Neuronal stem cell (in vitro differentiated cells): ENCODE data around the gene NKAPD1. TPM values are rescaled to one million over a fixed set of nuclear protein-coding genes. Genes with fewer than 3 reads are reported as not detected.

Experiments
- DNase-seq: peaks from one replicate; pipeline ENCODE4 v3.0.0-alpha.2; 2013; ENCODE audit warnings: low spot score
- H2AFZ ChIP-seq: one replicate; pipeline ENCODE4 v1.6.1; 2013; ENCODE audit warnings: mild to moderate bottlenecking, low read length, inconsistent platforms
- H2AK5ac ChIP-seq: 2 replicates; pipeline ENCODE4 v1.6.1; 2013; ENCODE audit warnings: low read depth, mild to moderate bottlenecking, inconsistent platforms, low read length, moderate library complexity, mixed read lengths
- H2BK120ac ChIP-seq: 2 replicates; pipeline ENCODE4 v1.6.1; 2013; ENCODE audit warnings: low read depth, mild to moderate bottlenecking, inconsistent platforms, low read length, moderate library complexity, mixed read lengths
- H2BK12ac ChIP-seq: one replicate; pipeline ENCODE4 v1.6.1; 2013; ENCODE audit warnings: low read length, inconsistent platforms
- H2BK15ac ChIP-seq: 2 replicates; pipeline ENCODE4 v1.6.1; 2013; ENCODE audit warnings: mild to moderate bottlenecking, low read length, inconsistent platforms, mixed read lengths
- H2BK5ac ChIP-seq: one replicate; pipeline ENCODE4 v1.6.1; 2013; ENCODE audit warnings: inconsistent platforms, mild to moderate bottlenecking, low read length, moderate library complexity
- H3K14ac ChIP-seq: one replicate; pipeline ENCODE4 v1.6.1; 2013; ENCODE audit warnings: low read length, inconsistent platforms
- H3K18ac ChIP-seq: 2 replicates; pipeline ENCODE4 v1.6.1; 2013; ENCODE audit warnings: low read length, inconsistent platforms
- H3K23ac ChIP-seq: 2 replicates; pipeline ENCODE4 v1.6.1; 2013; ENCODE audit warnings: low read depth, mild to moderate bottlenecking, mixed read lengths, low read length, inconsistent platforms; ENCODE audit not compliant: poor library complexity
- H3K27ac ChIP-seq: replicated peaks from 3 replicates; pipeline ENCODE4 v1.5.1; 2013; ENCODE audit warnings: low read length, inconsistent platforms
- H3K27me3 ChIP-seq, 3 experiments: 2 replicates each; pipeline ENCODE4 v1.6.1; 2013; ENCODE audit warnings: low read length in 3 of 3, mild to moderate bottlenecking in 2 of 3, inconsistent platforms in 1 of 3, low read depth in 1 of 3, mixed read lengths in 1 of 3, moderate library complexity in 1 of 3; ENCODE audit not compliant: control insufficient read depth in 3 of 3, insufficient read depth in 3 of 3
- H3K36me3 ChIP-seq, 2 donors: replicated peaks in 1 of 2; 2 replicates each; pipeline ENCODE4 v1.6.1; 2013; ENCODE audit warnings: low read length in 2 of 2; ENCODE audit not compliant: control insufficient read depth in 2 of 2, insufficient read depth in 2 of 2
- H3K4ac ChIP-seq: 2 replicates; pipeline ENCODE4 v1.6.1; 2013; ENCODE audit warnings: inconsistent platforms, mild to moderate bottlenecking, low read length, moderate library complexity
- H3K4me1 ChIP-seq, 2 donors: 1 replicate in 1 of 2; 2 replicates in 1 of 2; pipeline ENCODE4 v1.6.1; 2013; ENCODE audit warnings: low read length in 2 of 2, low read depth in 1 of 2; ENCODE audit not compliant: control insufficient read depth in 2 of 2, insufficient read depth in 1 of 2
- H3K4me2 ChIP-seq: one replicate; pipeline ENCODE4 v1.6.1; 2013; ENCODE audit warnings: mild to moderate bottlenecking, low read length, inconsistent platforms; ENCODE audit not compliant: insufficient read depth, poor library complexity, severe bottlenecking
- H3K4me3 ChIP-seq, 2 donors: 2 replicates each; pipeline ENCODE4 v1.5.1; 2013; ENCODE audit warnings: low read length in 2 of 2, mild to moderate bottlenecking in 2 of 2, inconsistent platforms in 1 of 2, moderate library complexity in 1 of 2
- H3K79me1 ChIP-seq: one replicate; pipeline ENCODE4 v1.6.1; 2013; ENCODE audit warnings: low read depth, mild to moderate bottlenecking, inconsistent platforms, low read length, moderate library complexity
- H3K9ac ChIP-seq: one replicate; pipeline ENCODE4 v1.6.1; 2013; ENCODE audit warnings: mild to moderate bottlenecking, low read depth, low read length, inconsistent platforms; ENCODE audit not compliant: poor library complexity
- H3K9me3 ChIP-seq, 2 donors: replicated peaks in 1 of 2; 2 replicates each; pipeline versions ENCODE3 to v1.6.1; 2013; ENCODE audit warnings: low read length in 2 of 2, mild to moderate bottlenecking in 2 of 2, inconsistent platforms in 1 of 2, low read depth in 1 of 2, mixed read lengths in 1 of 2, moderate library complexity in 1 of 2; ENCODE audit not compliant: control insufficient read depth in 2 of 2, insufficient read depth in 1 of 2
- H4K8ac ChIP-seq: one replicate; pipeline ENCODE4 v1.6.1; 2013; ENCODE audit warnings: low read depth, mild to moderate bottlenecking, inconsistent platforms, low read length, moderate library complexity
- H4K91ac ChIP-seq: one replicate; pipeline ENCODE4 v1.6.1; 2013; ENCODE audit warnings: low read length, low read depth, mild to moderate bottlenecking, inconsistent platforms; ENCODE audit not compliant: poor library complexity
- WGBS, 2 donors: extraction: QIAGEN DNeasy Blood & Tissue Kit; methylation state at CpG; one replicate each; pipeline ENCODE4 v1.1.7; 2013; ENCODE audit warnings: missing lambda C conversion rate in 2 of 2, mixed read lengths in 1 of 2; ENCODE audit not compliant: insufficient read length in 2 of 2, insufficient replicate concordance in 1 of 2; ENCODE audit errors: extremely low coverage in 2 of 2; 5-methylcytosine and 5-hydroxymethylcytosine counted together
- polyA plus RNA-seq, 2 experiments: library from polyadenylated mRNA; stranded (reverse); fragments of 200-250 nt; gene quantifications; one replicate each; pipeline ENCODE4 v1.2.3, GENCODE V29; 2013

Gene NKAPD1, protein sequence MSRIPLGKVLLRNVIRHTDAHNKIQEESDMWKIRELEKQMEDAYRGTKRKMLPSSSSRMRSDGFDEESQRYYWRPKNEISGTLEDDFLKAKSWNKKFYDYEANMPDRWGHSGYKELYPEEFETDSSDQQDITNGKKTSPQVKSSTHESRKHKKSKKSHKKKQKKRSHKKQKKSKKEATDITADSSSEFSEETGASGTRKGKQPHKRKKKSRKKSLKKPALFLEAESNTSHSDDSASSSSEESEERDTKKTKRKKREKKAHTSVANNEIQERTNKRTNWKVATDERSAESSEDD
- 62.4 TPM for polyA plus RNA-seq (2013, experiment 1 of 2)
- 67.8 TPM for polyA plus RNA-seq (2013, experiment 2 of 2)

DNA sequence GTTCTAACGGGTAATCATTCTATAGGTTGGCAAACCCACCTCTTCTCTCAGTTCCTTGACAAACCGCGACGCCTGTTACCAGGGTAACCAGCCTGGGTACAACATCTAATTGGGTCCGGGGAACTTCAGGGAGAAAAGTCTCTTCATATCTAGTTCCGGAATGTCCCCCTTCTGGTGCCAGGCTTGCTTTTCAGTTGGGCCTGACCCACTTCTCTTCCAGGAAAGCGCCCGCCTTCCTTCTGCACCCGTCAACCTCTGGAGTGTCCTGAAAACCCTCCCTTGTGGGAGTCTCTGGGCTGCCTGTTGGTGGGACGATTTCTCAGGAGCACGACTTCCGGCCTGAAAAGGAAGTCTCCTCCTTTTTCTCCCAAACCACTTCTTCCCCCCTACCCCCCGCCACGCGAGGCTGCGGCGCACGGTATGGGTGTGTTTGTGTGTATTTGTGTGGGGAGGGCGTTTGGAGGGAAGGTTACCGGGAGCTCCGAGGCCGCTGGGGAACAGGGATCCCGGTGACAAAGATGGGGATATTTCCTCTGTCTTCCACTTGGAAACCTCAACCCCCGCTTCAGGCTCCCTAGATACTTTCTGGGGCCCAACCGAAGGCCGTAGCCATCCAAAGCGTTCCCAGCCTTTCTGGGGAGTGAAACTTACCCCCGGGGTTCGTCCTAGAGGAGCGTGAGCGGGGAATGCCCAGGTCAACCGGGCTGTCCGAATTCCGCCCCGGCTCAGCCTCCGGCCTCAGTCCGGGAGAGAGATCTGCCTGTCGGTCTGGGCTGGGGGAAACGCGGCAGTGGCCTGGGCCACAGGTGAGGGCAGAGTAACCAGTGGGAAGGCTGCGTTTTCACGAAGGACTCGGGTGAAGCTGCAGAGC lies at the start of gene NKAPD1, which contains the start of gene PIH1D2:
Gene NKAPD1 (plus strand): TSS at position 359 of the 871 bp plus-strand sequence. CDS start 1,276 bp downstream, outside the sequence.
Gene PIH1D2 (minus strand): TSS at position 77 of the 871 bp plus-strand sequence. CDS start 843 bp downstream, outside the sequence.
- Histone ChIP-seq H3K4ac (no peak within 1 kb of the TSS), H4K91ac (no peak within 1 kb of the TSS), H2AK5ac (peak within 1 kb of the TSS; percentile 14), H3K4me3 (peak within 1 kb of the TSS; percentile 88 to 89), H3K27ac (peak within 1 kb of the TSS; percentile 97), H3K9me3 (no peaks in the 10 kb centered on the region), H3K27me3 (no peaks in the 10 kb centered on the region), H4K8ac (no peak within 1 kb of the TSS), H2BK5ac (peak within 1 kb of the TSS; percentile 84), H3K79me1 (peaks cover 5% of the 10 kb centered on the region), H3K9ac (peak within 1 kb of the TSS; percentile 91), H3K4me2 (peak within 1 kb of the TSS; percentile 77), H2BK120ac (no peak within 1 kb of the TSS), H3K18ac (peak within 1 kb of the TSS; percentile 98), H3K23ac (no peak within 1 kb of the TSS), H2AFZ (peak within 1 kb of the TSS; percentile 96), H2BK12ac (no peak within 1 kb of the TSS), H3K4me1 (no peaks in the 10 kb centered on the region), H3K14ac (no peak within 1 kb of the TSS), H2BK15ac (no peak within 1 kb of the TSS), H3K36me3 (peaks cover 5 to 38% of the 10 kb centered on the region in 2 donors)
- peak; percentile 86 for DNase-seq
- no CpG with 5 or more reads among the region's 43 CpGs for WGBS, 2 donors

GRCh38 chr11:112024773-112025678 lies 49.1 kb upstream of the NKAPD1 start, which contains the start of gene DLAT:
Gene DLAT (plus strand): TSS chr11:112025408. CDS start chr11:112025473, 65 bp downstream.
- Histone ChIP-seq H3K9me3 (no peaks in the 10 kb centered on the region), H3K14ac (peak within 1 kb of the TSS; percentile 86), H2BK12ac (no peak within 1 kb of the TSS), H3K9ac (peak within 1 kb of the TSS; percentile 89), H3K27me3 (no peaks in the 10 kb centered on the region), H2BK120ac (no peak within 1 kb of the TSS), H3K27ac (peak within 1 kb of the TSS; percentile 91), H3K4me3 (peak within 1 kb of the TSS; percentile 93 to 97), H4K8ac (peak within 1 kb of the TSS; percentile 77), H3K18ac (peak within 1 kb of the TSS; percentile 93), H3K79me1 (peaks cover 4% of the 10 kb centered on the region), H3K23ac (peak within 1 kb of the TSS; percentile 66), H3K4ac (no peak within 1 kb of the TSS), H4K91ac (peak within 1 kb of the TSS; percentile 56), H3K4me2 (peak within 1 kb of the TSS; percentile 79), H2AK5ac (peak within 1 kb of the TSS; percentile 1), H3K4me1 (peaks cover 2 to 8% of the 10 kb centered on the region in 2 donors), H2BK15ac (no peak within 1 kb of the TSS), H2AFZ (peak within 1 kb of the TSS; percentile 97), H3K36me3 (peaks cover 14 to 55% of the 10 kb centered on the region in 2 donors), H2BK5ac (peak within 1 kb of the TSS; percentile 71)
- peak; percentile 95 for DNase-seq
- no CpG with 5 or more reads among the region's 71 CpGs for WGBS, 2 donors

DNA sequence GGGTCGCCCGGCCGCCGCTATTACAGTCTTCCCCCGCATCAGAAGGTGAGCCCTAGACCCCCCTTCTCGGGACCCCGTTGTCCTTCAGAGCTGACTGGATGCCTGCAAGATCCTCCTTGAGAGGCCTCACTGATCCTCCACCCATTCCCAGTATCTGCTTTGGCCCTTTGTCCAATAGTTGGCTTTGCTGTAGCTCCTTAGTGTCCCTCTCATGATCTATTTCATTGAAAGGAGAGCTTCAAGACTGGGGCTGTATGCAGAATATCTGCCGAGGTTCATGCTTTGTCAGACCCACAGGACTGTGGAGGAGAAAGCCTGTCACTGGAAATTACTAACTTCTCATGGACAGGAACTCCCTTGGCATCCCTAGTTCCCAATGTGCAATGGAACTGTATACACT lies 48.4 kb upstream of the NKAPD1 start:
- Histone ChIP-seq H3K4me2 (peak overlapping the region; percentile 79), H3K27ac (no peak overlapping the region)

More for the DNA sequence above, 48.4 kb upstream of the NKAPD1 start:
- Histone ChIP-seq H3K4ac (no peak overlapping the region), H3K9me3 (no peaks in the 10 kb centered on the region), H3K18ac (peak overlapping the region; percentile 93), H2BK5ac (peak overlapping the region; percentile 71), H3K4me1 (peaks cover 2 to 8% of the 10 kb centered on the region in 2 donors), H2BK15ac (no peak overlapping the region), H2AK5ac (peak overlapping the region; percentile 1), H2BK12ac (no peak overlapping the region), H4K8ac (no peak overlapping the region), H2AFZ (peak overlapping the region; percentile 97), H3K4me3 (peak overlapping the region; percentile 93 to 97), H4K91ac (no peak overlapping the region), H3K14ac (peak overlapping the region; percentile 86), H2BK120ac (no peak overlapping the region), H3K79me1 (peaks cover 4% of the 10 kb centered on the region), H3K36me3 (peaks cover 17 to 55% of the 10 kb centered on the region in 2 donors), H3K27me3 (no peaks in the 10 kb centered on the region), H3K9ac (peak overlapping the region; percentile 89), H3K23ac (peak overlapping the region; percentile 66)
- no CpG with 5 or more reads among the region's 8 CpGs for WGBS, 2 donors
- DNase-seq: no peak
